Gastrocnemius medialis (tissue), 4 donors: ENCODE measurements around the gene UBE3C. TPM values are rescaled to one million over a fixed set of nuclear protein-coding genes. Genes with fewer than 3 reads are reported as not detected.

Source experiments
- ATAC-seq, 2 donors: fragments of 150-250 bp; one replicate each; pipeline ENCODE4 v1.9.1; 2016
- DNase-seq, 2 donors: peaks; one replicate each; pipeline ENCODE4 v3.0.0-alpha.2; 2019
- H3K27ac ChIP-seq, 4 donors: fragments of 200-600 bp; sonication (generic); 1 replicate in 1 of 4; 2 replicates in 3 of 4; pipeline ENCODE4 v1.5.1; 2016 to 2018; ENCODE audit warnings: mild to moderate bottlenecking in 2 of 4, moderate library complexity in 1 of 4
- H3K27me3 ChIP-seq, 3 donors: fragments of 200-600 bp; sonication (generic) in 2 of 3; 1 replicate in 1 of 3; 2 replicates in 2 of 3; pipeline versions ENCODE4 v1.5.1 to v1.6.0; 2016 to 2019; ENCODE audit warnings: mild to moderate bottlenecking in 1 of 3, moderate library complexity in 1 of 3
- H3K36me3 ChIP-seq, 2 donors: fragments of 200-600 bp; sonication (generic) in 1 of 2; one replicate each; pipeline ENCODE4 v1.5.1; 2017 to 2018
- H3K4me1 ChIP-seq, 2 donors: fragments of 200-600 bp; sonication (generic) in 1 of 2; one replicate each; pipeline ENCODE4 v1.5.1; 2016 to 2017; ENCODE audit warnings: mild to moderate bottlenecking in 2 of 2
- H3K4me3 ChIP-seq, 4 donors: fragments of 200-600 bp; sonication (generic) in 3 of 4; 1 replicate in 1 of 4; 2 replicates in 3 of 4; pipeline ENCODE4 v1.5.1; 2016 to 2019; ENCODE audit warnings: mild to moderate bottlenecking in 2 of 4
- H3K9me3 ChIP-seq, 3 donors: fragments of 200-600 bp; sonication (generic) in 2 of 3; 1 replicate in 1 of 3; 2 replicates in 2 of 3; pipeline ENCODE4 v1.5.1; 2016 to 2019
- POLR2A ChIP-seq, 2 donors: fragments of 450-650 bp; IDR thresholded peaks; one replicate each; pipeline ENCODE4 v1.6.1; 2017; ENCODE audit warnings: antibody characterized with exemption in 2 of 2, mild to moderate bottlenecking in 2 of 2, moderate library complexity in 2 of 2
- in situ Hi-C, 4 donors: fragments of 200-750 bp; cut with MboI; loops; one replicate each; pipeline versions ENCODE4 v1.15.0 to v1.8.0; 2017; ENCODE audit warnings: low sequenced_read_pairs in 4 of 4
- intact Hi-C: fragments of 100-400 bp; cut with DNase I; formaldehyde crosslinking; loops from one replicate; pipeline ENCODE4 v1.15.1; 2023; ENCODE audit warnings: low total_unique reads
- total RNA-seq, 4 donors: library from RNA; depleted of rRNA; stranded (reverse); fragments of >200 nt; gene quantifications; one replicate each; pipeline versions ENCODE4 v1.1.0 to v1.2.3, GENCODE V29; 2016
- TF ChIP-seq, protein P1 (sequence below), 5 experiments: fragments of 450-650 bp in 3 of 5; fragments of 200-600 bp in 2 of 5; sonication (generic) in 2 of 5; IDR thresholded peaks in 4 of 5; conservative IDR thresholded peaks in 1 of 5; 1 replicate in 4 of 5; 2 replicates in 1 of 5; pipeline ENCODE4 v1.5.1; 2016 to 2019; ENCODE audit warnings: antibody characterized with exemption in 5 of 5, mild to moderate bottlenecking in 3 of 5, moderate library complexity in 3 of 5

The UBE3C gene
- total RNA-seq, 4 donors from 2014 or later, result 64.4 to 123 (median 76.3) TPM

- DNase-seq (no peak), ATAC-seq (no peak)
- Histone ChIP-seq H3K36me3 (peaks cover 0 to 63% of the 10 kb centered on the region in 2 donors), H3K27me3 (no peaks in the 10 kb centered on the region), H3K9me3 (no peaks in the 10 kb centered on the region), H3K27ac (no peak overlapping the region), H3K4me1 (no peaks in the 10 kb centered on the region), H3K4me3 (no peak overlapping the region)
- TF ChIP-seq, protein P1, sequence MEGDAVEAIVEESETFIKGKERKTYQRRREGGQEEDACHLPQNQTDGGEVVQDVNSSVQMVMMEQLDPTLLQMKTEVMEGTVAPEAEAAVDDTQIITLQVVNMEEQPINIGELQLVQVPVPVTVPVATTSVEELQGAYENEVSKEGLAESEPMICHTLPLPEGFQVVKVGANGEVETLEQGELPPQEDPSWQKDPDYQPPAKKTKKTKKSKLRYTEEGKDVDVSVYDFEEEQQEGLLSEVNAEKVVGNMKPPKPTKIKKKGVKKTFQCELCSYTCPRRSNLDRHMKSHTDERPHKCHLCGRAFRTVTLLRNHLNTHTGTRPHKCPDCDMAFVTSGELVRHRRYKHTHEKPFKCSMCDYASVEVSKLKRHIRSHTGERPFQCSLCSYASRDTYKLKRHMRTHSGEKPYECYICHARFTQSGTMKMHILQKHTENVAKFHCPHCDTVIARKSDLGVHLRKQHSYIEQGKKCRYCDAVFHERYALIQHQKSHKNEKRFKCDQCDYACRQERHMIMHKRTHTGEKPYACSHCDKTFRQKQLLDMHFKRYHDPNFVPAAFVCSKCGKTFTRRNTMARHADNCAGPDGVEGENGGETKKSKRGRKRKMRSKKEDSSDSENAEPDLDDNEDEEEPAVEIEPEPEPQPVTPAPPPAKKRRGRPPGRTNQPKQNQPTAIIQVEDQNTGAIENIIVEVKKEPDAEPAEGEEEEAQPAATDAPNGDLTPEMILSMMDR (IDR thresholded peaks at IDR 0.05 in 4 of 5, conservative IDR thresholded peaks at IDR 0.05 in 1 of 5), result no peak
- TF ChIP-seq POLR2A (IDR thresholded peaks at IDR 0.05), result no peak
- in situ Hi-C loops (no loop called here), intact Hi-C loops (no loop called here)
Measured at GRCh38 chr7:157188091-157188665, 49.5 kb downstream of the UBE3C start.

- intact Hi-C loops (no loop called here), in situ Hi-C loops (no loop called here)
- H3K9me3 ChIP-seq, result no peaks in the 10 kb centered on the region
- DNase-seq (no peak), ATAC-seq (no peak)
- peaks cover 0 to 51% of the 10 kb centered on the region in 2 donors for H3K36me3 ChIP-seq
- TF ChIP-seq, protein P1 (IDR thresholded peaks at IDR 0.05 in 4 of 5, conservative IDR thresholded peaks at IDR 0.05 in 1 of 5), result no peak
- TF ChIP-seq POLR2A (IDR thresholded peaks at IDR 0.05), result no peak
- H3K27ac ChIP-seq, result no peak overlapping the region
- H3K27me3 ChIP-seq, result no peaks in the 10 kb centered on the region
- no peaks in the 10 kb centered on the region for H3K4me1 ChIP-seq
- no peak overlapping the region for H3K4me3 ChIP-seq
Measured at GRCh38 chr7:157189405-157189804, 50.7 kb downstream of the UBE3C start.

- H3K4me3 ChIP-seq, result no peak overlapping the region
- H3K27me3 ChIP-seq, result no peaks in the 10 kb centered on the region
- TF ChIP-seq, protein P1 (IDR thresholded peaks at IDR 0.05 in 4 of 5, conservative IDR thresholded peaks at IDR 0.05 in 1 of 5), result no peak
- no peak for TF ChIP-seq POLR2A (IDR thresholded peaks at IDR 0.05)
- in situ Hi-C loops, result no loop called here
- H3K27ac ChIP-seq, result no peak overlapping the region
- no peaks in the 10 kb centered on the region for H3K9me3 ChIP-seq
- intact Hi-C loops, result no loop called here
- H3K36me3 ChIP-seq, result peaks cover 0 to 47% of the 10 kb centered on the region in 2 donors
- no peaks in the 10 kb centered on the region for H3K4me1 ChIP-seq
- no peak for DNase-seq
- no peak for ATAC-seq
Measured at GRCh38 chr7:157192861-157193260, 54.1 kb downstream of the UBE3C start.

DNA sequence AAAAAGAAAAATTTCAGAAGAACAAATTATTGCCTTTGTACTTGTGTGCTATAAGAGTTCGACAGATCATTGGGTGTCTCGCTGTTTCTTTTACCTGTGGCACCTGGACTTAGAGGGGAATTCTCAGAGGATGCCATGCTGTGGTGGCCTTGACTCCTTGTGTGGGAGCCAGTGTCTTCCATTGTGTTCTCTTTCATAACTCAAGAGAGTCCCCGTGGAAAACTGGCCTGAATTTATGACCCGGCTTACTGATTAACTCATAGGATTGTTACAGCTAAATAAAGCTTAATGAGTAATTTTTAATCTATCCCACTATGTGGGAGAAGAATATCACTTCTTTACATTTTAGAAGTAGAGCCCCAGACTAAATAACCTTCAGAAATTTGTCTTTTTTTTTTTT, 54.5 kb downstream of the UBE3C start:
- intact Hi-C loops (no loop called here), in situ Hi-C loops (no loop called here)
- DNase-seq, result no peak
- Histone ChIP-seq H3K9me3 (no peaks in the 10 kb centered on the region), H3K4me3 (no peak overlapping the region), H3K27me3 (no peaks in the 10 kb centered on the region), H3K36me3 (peaks cover 0 to 44% of the 10 kb centered on the region in 2 donors), H3K27ac (no peak overlapping the region), H3K4me1 (no peaks in the 10 kb centered on the region)
- ATAC-seq, result no peak
- TF ChIP-seq, protein P1 (IDR thresholded peaks at IDR 0.05 in 4 of 5, conservative IDR thresholded peaks at IDR 0.05 in 1 of 5), result no peak
- no peak for TF ChIP-seq POLR2A (IDR thresholded peaks at IDR 0.05)

- Histone ChIP-seq H3K36me3 (peaks cover 0 to 32% of the 10 kb centered on the region in 2 donors), H3K27me3 (no peaks in the 10 kb centered on the region), H3K4me3 (no peak overlapping the region), H3K27ac (no peak overlapping the region), H3K9me3 (no peaks in the 10 kb centered on the region), H3K4me1 (no peaks in the 10 kb centered on the region)
- ATAC-seq (no peak), DNase-seq (no peak)
- in situ Hi-C loops, result no loop called here
- intact Hi-C loops, result no loop called here
- no peak for TF ChIP-seq POLR2A (IDR thresholded peaks at IDR 0.05)
- TF ChIP-seq, protein P1 (IDR thresholded peaks at IDR 0.05 in 4 of 5, conservative IDR thresholded peaks at IDR 0.05 in 1 of 5), result no peak
Measured at GRCh38 chr7:157194948-157195347, 56.2 kb downstream of the UBE3C start.
